ENCODE data around the gene CRADD. TPM values are rescaled to one million over a fixed set of nuclear protein-coding genes. Genes with fewer than 3 reads are reported as not detected.

The CRADD gene
- total and polyA plus RNA-seq, 2 donors (not counting 3 experiments of a cell fraction or from before 2014, with no cell fraction given): 11.7 to 14.5 TPM

DNA sequence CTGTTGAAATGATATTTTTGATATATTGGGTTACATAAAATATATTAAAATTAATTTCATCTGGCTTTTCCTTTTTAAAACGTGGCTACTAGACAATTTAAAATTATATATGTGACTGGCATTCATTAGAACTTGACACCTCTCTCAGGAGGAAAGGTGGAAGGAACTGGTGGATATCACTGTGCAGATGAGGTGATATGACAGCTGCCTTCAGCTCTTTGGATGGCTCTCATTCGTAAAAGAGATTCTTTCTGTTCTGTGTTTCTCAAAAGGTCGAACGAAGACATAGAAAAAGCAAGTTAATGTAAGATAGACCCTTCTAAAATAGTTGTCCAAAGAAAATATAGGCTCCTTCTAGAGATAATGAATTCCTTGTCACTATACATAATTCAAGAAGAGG, 36.6 kb downstream of the CRADD start:
- no peaks in the 10 kb centered on the region for H3K79me2 ChIP-seq (ENCODE audit: control insufficient read depth, insufficient read depth, low read length)
- no peaks in the 10 kb centered on the region for H3K36me3 ChIP-seq (ENCODE audit: control insufficient read depth in 2 of 2, extremely low read depth in 1 of 2, insufficient read depth in 2 of 2, low read length in 2 of 2)
- H3K9me3 ChIP-seq (replicated peaks; ENCODE audit: control insufficient read depth, insufficient read depth, low read length): no peaks in the 10 kb centered on the region
- H3K4me2 ChIP-seq (ENCODE audit: insufficient read depth, low read length): no peak overlapping the region
- H3K9ac ChIP-seq (replicated peaks; ENCODE audit: extremely low read depth, insufficient read depth, low read length): no peak overlapping the region
- BruUV-seq (replicated peaks): no TSS peak
- H3K4me1 ChIP-seq (ENCODE audit: control insufficient read depth, extremely low read depth, insufficient read depth, low read length): no peaks in the 10 kb centered on the region
- DNase-seq (ENCODE audit: low read depth, low spot score) (no peak), FAIRE-seq (no peak)
- H3K27me3 ChIP-seq (ENCODE audit: control insufficient read depth in 2 of 2, insufficient read depth in 2 of 2, low read length in 2 of 2): no peaks in the 10 kb centered on the region
- H4K20me1 ChIP-seq (replicated peaks; ENCODE audit: control insufficient read depth, extremely low read depth, insufficient read depth, low read length): no peaks in the 10 kb centered on the region
- dilution Hi-C loops (cut with MboI; ENCODE audit: extremely low pct_ligation_motif_present, low sequenced_read_pairs) (no loop called here), intact Hi-C loops (cut with micrococcal nuclease) (no loop called here)
- H3K9me1 ChIP-seq (replicated peaks; ENCODE audit: control insufficient read depth, extremely low read depth, insufficient read depth, low read length): no peaks in the 10 kb centered on the region
- no peak overlapping the region for H3K27ac ChIP-seq (ENCODE audit: insufficient read depth, low read depth, low read length)
- no peak for TF ChIP-seq FOS (IDR thresholded peaks at IDR 0.05; ENCODE audit: borderline replicate concordance, insufficient read depth, low read length)
- H2AFZ ChIP-seq (ENCODE audit: low read depth, low read length): no peak overlapping the region
- H3K4me3 ChIP-seq (replicated peaks in 1 of 3; ENCODE audit: insufficient read depth in 1 of 3, low read depth in 1 of 3, low read length in 3 of 3): no peak overlapping the region
- CTCF ChIA-PET: interaction anchor here (1.0 to 1.5 kb wide), 3 partner anchors 12 to 388 kb away, joined by 3 to 5 read pairs (median 3); no protein-coding TSS in a partner anchor
- POLR2A ChIA-PET: no interaction called here

- Histone ChIP-seq H3K27me3 (ENCODE audit: control insufficient read depth in 2 of 2, insufficient read depth in 2 of 2, low read length in 2 of 2) (no peaks in the 10 kb centered on the region), H3K4me2 (ENCODE audit: insufficient read depth, low read length) (no peak overlapping the region), H3K9ac (replicated peaks; ENCODE audit: extremely low read depth, insufficient read depth, low read length) (no peak overlapping the region), H3K4me3 (replicated peaks in 1 of 3; ENCODE audit: insufficient read depth in 1 of 3, low read depth in 1 of 3, low read length in 3 of 3) (no peak overlapping the region), H3K36me3 (ENCODE audit: control insufficient read depth in 2 of 2, extremely low read depth in 1 of 2, insufficient read depth in 2 of 2, low read length in 2 of 2) (no peaks in the 10 kb centered on the region), H2AFZ (ENCODE audit: low read depth, low read length) (no peak overlapping the region), H3K9me1 (replicated peaks; ENCODE audit: control insufficient read depth, extremely low read depth, insufficient read depth, low read length) (no peaks in the 10 kb centered on the region), H3K9me3 (replicated peaks; ENCODE audit: control insufficient read depth, insufficient read depth, low read length) (no peaks in the 10 kb centered on the region), H3K79me2 (ENCODE audit: control insufficient read depth, insufficient read depth, low read length) (no peaks in the 10 kb centered on the region), H4K20me1 (replicated peaks; ENCODE audit: control insufficient read depth, extremely low read depth, insufficient read depth, low read length) (no peaks in the 10 kb centered on the region), H3K27ac (ENCODE audit: insufficient read depth, low read depth, low read length) (no peak overlapping the region), H3K4me1 (ENCODE audit: control insufficient read depth, extremely low read depth, insufficient read depth, low read length) (no peaks in the 10 kb centered on the region)
- POLR2A ChIA-PET: no interaction called here
- FAIRE-seq (no peak), DNase-seq (ENCODE audit: low read depth, low spot score) (no peak)
- no TSS peak for BruUV-seq (replicated peaks)
- TF ChIP-seq EZH2 (IDR thresholded peaks at IDR 0.05; ENCODE audit: borderline replicate concordance, low read depth, low read length, severe bottlenecking) (no peak), MAX (IDR thresholded peaks at IDR 0.05; ENCODE audit: insufficient read depth, insufficient read length) (no peak), FOS (IDR thresholded peaks at IDR 0.05; ENCODE audit: borderline replicate concordance, insufficient read depth, low read length) (no peak), JUN (IDR thresholded peaks at IDR 0.05; ENCODE audit: borderline replicate concordance, insufficient read depth, insufficient read length, low read depth) (no peak), GATA2 (IDR thresholded peaks at IDR 0.05; ENCODE audit: insufficient read depth, insufficient read length, low read depth, low read length) (no peak), MYC (IDR thresholded peaks at IDR 0.05; ENCODE audit: low read depth, low read length) (no peak), POLR2A (IDR thresholded peaks at IDR 0.05; ENCODE audit: low read depth, low read length) (no peak), POLR2AphosphoS5 (IDR thresholded peaks at IDR 0.05; ENCODE audit: insufficient read depth, low read depth, low read length) (no peak)
- TF ChIP-seq, protein P1, sequence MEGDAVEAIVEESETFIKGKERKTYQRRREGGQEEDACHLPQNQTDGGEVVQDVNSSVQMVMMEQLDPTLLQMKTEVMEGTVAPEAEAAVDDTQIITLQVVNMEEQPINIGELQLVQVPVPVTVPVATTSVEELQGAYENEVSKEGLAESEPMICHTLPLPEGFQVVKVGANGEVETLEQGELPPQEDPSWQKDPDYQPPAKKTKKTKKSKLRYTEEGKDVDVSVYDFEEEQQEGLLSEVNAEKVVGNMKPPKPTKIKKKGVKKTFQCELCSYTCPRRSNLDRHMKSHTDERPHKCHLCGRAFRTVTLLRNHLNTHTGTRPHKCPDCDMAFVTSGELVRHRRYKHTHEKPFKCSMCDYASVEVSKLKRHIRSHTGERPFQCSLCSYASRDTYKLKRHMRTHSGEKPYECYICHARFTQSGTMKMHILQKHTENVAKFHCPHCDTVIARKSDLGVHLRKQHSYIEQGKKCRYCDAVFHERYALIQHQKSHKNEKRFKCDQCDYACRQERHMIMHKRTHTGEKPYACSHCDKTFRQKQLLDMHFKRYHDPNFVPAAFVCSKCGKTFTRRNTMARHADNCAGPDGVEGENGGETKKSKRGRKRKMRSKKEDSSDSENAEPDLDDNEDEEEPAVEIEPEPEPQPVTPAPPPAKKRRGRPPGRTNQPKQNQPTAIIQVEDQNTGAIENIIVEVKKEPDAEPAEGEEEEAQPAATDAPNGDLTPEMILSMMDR (IDR thresholded peaks at IDR 0.05; ENCODE audit: extremely low read depth in 1 of 2, insufficient read depth in 1 of 2, low read depth in 1 of 2, low read length in 2 of 2): no peak
- dilution Hi-C loops (cut with MboI; ENCODE audit: extremely low pct_ligation_motif_present, low sequenced_read_pairs): no loop called here
- intact Hi-C loops (cut with micrococcal nuclease): no loop called here
- CTCF ChIA-PET: interaction anchor here (1.0 to 1.5 kb wide), 3 partner anchors 12 to 388 kb away, joined by 3 to 5 read pairs (median 3); no protein-coding TSS in a partner anchor
These were observed 37.2 kb downstream of the CRADD start for GRCh38 chr12:93714382-93714781.
